GM12801 (cell line): ENCODE results near the gene SLC38A4.

Source experiments
- CTCF ChIP-seq: IDR thresholded peaks from one replicate; pipeline ENCODE4 v1.5.1; 2011; ENCODE audit warnings: control low read depth; ENCODE audit not compliant: insufficient read length; ENCODE audit errors: extremely low read depth

Gene SLC38A4

DNA sequence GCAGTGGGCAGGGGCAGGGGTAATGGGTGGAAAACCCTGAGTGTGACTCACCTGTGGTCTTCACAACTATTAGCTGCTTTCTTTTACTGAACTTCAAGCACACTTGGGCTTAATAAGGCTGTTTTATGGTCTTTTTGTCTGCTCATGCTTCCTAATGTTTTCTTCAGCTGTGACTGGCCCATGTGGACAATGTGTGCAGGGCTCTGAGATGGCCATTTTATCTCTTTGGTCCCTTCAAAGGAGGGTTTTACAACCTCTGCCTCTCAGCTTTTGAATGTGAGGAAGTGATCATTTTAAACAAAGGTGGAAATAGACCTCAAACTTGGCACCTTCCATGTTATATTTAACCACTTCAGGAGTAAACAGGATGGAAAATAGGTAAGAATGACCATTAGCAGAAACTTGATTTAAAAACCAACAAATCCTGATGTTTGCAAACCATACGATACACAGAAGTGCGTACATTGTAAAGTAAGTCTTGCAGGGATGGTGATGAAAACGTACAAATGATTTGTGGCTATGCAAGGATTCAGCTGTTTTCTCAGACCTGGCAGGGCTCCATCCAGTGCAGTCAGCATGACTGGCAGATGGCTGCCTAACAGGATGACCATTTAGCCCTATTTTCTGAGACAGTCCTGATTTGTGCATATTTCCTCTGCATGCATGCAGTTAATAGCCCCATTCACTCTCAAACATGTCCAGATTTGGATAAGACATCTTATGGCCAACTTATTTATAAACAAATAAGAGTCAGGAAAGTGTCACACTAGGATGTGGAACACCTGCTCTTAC, 103.2 kb downstream of the SLC38A4 start:
- TF ChIP-seq CTCF = no peak

- TF ChIP-seq CTCF = no peak
Observed at GRCh38 chr12:46718495-46718894, 107.3 kb downstream of the SLC38A4 start.

- no peak for TF ChIP-seq CTCF
Observed at GRCh38 chr12:46717868-46718267, 107.9 kb downstream of the SLC38A4 start.

DNA sequence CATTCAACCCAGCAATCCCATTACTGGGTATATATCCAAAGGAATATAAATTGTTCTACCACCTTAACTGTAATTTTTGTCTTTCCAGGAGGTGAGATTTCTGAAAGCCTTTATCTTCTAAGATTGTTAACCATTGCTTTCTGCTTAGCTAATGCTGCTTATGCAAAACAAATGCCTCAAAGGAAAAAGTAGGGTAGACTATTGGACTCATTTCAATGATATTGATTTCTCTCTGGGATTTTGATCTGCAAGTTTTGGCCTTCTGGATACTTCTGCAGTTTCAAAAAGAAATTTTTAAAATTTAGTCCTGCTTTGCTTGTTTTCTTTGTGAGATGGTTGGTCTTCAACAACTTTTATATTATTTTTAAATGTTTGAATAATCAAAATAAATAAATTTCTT, 108.6 kb downstream of the SLC38A4 start:
- no peak for TF ChIP-seq CTCF
